NCI-H1694 (cell line): ENCODE measurements around the gene PSMG3.

ENCODE experiments used
- DNase-seq: peaks from one replicate; lab custom pipeline; 2025; lab: John Stamatoyannopoulos, UW

PSMG3 gene

GRCh38 chr7:1558181-1558811, 11.5 kb downstream of the PSMG3 start:
- no peak for DNase-seq

GRCh38 chr7:1557771-1558170, 12.1 kb downstream of the PSMG3 start:
- DNase-seq: no peak

- no peak for DNase-seq
Observed at GRCh38 chr7:1557006-1557405, 12.8 kb downstream of the PSMG3 start.

DNA sequence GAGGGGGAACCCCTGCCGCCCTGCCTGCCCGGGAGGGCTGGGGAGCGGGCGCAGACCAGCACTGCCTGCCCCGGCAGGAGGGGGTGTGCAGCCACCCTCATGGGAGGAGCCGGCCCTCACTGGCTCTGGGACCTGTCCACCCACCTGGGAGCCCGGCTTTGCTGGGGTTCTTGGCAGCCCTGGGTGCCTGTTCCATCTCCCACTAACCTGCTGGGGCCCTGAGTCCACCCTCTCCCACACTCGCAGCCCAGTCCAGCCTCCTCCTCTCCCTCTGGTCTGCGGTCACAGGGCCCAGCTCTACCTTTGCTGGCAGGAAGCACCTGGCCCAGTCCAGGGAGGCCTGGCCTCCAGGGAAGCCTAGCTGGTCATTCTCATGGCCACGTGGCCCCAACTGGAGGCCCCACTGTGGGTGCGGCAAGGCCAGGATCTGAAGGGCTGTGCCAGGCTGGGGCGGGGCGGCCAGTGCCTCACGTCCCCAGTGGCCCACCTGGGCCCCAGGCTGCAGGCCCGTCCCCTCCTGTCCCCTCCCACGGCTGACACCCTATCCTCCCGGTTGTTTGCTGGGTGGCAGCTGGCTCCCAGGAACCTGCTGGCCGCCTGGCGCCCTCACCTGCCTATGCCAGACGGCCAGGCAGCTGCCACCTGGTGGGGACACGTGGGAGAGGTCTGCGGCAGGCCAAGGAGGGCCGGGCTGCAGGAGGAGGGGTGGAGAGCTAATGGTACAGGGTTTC, 13.9 kb downstream of the PSMG3 start, which contains the start of gene TMEM184A:
Gene TMEM184A (minus strand): TSS at position 393 of the 731 bp plus-strand sequence. CDS start 721 bp downstream, outside the sequence.
- DNase-seq: peak; percentile 37

GRCh38 chr7:1555046-1555812, 14.6 kb downstream of the PSMG3 start:
- DNase-seq: no peak

GRCh38 chr7:1554333-1555045, 15.3 kb downstream of the PSMG3 start:
- DNase-seq: no peak

GRCh38 chr7:1553512-1554210, 16.2 kb downstream of the PSMG3 start:
- DNase-seq: no peak

DNA sequence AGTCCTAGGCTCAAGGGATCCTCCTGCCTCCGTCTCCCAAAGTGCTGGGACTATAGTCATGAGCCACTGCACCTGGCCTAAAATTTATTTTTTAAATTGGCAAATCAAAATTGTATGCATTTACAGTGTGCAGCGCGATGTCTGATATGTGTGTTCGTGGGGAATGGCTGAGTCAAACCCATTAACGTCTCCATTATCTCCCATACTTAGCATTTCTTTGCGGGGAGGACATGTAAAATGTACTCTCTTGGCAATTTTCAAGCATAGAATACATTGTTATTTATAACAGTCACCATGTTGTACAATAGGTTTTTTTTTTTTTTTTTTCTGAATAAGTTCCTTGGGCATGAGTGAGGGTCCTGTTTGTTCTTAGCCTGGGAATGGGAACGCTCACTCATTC, 17.6 kb downstream of the PSMG3 start:
- DNase-seq: no peak

DNA sequence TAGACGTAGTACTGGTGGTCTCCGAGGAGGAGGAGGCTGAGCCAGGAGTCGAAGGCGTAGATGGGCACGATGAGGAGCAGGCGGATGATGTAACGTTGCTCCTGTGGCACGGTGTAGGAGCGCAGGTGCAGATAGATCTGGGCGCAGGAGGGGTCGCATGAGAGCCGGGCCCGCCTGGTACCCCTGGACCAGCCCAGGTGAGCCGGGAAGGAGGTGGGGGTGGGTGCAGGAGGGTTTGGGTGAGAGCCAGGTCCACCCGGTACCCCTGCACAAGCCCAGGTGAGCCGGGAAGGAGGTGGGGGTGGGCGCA, 19.0 kb downstream of the PSMG3 start:
- DNase-seq: no peak

- no peak for DNase-seq
Observed at GRCh38 chr7:1550005-1550845, 19.6 kb downstream of the PSMG3 start.

DNA sequence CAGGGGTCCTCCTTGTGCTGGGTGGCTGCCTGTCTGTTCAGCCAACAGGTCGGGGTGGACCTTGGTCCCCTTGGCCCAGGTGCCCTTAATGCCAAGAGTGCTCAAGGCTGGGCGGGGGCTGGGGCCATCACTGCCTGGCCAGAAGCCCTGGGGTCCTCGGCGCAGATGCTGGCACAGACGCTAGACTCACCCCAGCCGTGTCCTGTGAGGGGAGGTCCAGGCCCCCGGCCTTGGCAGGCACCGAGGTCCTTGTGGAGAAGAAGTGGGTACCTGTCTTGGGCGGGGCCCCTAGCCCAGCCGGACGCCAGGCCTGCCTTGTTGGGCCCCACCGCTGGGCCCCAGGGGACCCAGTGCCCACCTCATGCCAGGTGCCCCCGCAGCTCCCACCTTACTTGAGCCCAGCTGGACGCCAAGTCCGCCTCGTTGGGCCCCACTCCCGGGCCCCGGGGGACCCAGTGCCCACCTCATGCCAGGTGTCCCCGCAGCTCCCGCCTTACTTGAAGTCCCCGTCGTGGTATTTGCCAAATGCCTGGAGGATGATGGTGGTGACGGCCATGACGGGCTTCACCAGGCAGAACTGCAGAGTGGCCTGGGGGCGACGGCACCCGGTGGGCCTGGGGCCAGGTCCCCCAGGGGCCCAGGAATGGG, 20.4 kb downstream of the PSMG3 start:
- no peak for DNase-seq

DNA sequence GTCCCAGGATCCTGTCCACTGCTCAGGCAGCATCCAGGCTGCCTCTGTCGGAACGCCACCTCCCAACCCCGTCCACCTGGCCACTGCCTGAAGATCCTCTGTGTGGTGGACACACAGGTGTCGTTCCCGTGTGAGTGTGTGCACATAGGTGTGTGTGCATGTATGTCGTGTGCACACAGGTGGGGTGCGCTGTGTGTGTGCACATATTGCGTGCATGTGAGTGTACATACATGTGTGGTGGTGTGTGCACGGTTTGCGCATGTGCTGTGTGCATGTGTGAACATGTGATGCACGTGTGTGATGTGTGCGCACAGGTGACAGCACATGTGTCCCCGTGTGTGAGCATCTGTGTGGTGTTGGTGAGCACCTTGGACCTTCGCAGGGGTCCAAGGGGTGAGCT, 20.9 kb downstream of the PSMG3 start:
- DNase-seq: no peak

GRCh38 chr7:1548438-1548831, 21.4 kb downstream of the PSMG3 start:
- DNase-seq: no peak

- DNase-seq: no peak
Observed at GRCh38 chr7:1547777-1548437, 21.9 kb downstream of the PSMG3 start.

DNA sequence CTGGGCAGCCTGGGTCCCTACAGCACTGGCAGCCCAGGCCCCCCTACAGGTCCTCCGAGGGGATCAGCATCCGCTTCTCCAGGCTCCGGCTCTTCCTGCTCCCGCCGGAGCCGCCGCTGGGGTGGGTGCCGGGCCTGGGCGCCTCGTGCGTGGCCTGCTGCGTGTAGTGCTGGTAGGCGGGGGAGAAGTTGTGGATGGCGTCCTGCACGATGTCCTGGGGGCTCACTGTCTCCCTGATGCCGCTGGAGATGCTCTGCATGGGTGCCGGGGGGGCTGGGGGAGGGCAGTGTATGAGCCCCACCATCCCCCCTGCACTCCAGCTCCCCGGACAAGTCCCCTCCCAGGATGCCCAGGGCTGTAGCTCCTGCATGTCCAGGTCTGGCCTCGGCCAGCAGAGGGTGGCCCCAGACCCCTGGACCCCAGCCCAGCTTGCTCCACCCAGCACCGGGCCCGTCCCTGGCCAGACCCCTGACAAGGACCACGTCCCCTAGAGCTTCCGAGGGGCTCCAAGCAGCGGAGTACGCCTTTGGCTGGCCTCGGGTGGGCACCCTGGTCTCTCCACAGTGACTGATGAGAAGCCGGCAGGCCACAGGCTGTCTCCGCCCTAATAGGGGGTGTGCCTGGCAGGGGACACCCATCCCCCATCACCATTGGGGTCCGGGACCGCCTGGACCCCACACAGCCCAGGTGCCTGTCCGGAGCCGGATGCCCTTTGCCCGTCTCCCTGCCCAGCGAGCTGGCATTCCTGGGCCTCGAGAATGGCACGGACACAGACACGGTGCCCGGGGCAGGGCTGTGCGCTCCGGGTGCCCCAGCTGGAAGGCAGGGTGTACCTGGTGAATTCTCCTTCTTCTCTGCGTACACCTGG, 22.7 kb downstream of the PSMG3 start:
- DNase-seq: no peak

DNA sequence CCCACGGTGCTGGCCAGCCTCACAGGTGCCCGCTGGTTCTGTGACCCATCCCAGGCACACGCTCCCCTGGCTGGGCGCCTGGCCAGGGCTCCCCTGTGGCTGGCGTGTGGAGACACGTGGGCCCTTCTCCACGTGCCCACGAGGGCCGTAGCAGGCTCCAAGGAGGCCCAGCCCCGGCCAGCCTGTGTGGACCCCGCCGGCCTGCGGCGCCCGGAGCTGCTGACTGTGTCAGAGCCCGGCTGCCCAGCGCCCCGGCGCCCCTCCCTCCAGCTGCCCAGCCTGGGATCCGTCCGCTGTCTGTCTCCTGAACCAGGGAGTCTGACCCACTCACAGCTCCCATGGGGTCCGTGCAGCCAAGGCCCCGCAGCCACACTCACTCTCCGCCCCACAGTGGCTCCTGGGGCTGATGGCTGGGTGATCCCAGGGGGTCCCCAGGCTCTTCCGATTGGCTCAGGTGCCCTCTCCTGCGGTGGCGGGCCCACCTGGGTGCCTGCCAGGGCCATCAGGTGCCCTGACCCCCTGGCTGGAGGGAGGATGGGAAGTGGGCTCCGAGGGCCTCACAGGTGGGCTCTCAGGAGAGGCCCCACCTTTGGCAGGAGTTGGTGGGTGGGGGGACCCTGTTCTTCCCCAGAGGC, 23.4 kb downstream of the PSMG3 start:
- DNase-seq: no peak

- no peak for DNase-seq
Observed at GRCh38 chr7:1545417-1546246, 24.2 kb downstream of the PSMG3 start.
